Activated T-helper 17 cell treated with anti-CD3 and anti-CD28 coated beads, Interleukin-2, amount 50 U/mL, for 72 hours (primary cell): ENCODE results near the gene KATNB1. TPM values are rescaled to one million over a fixed set of nuclear protein-coding genes. Genes with fewer than 3 reads are reported as not detected.

Experiments used
- ATAC-seq: fragments of 150-1000 bp; cut with Tn5 transposase; replicated peaks from 2 replicates; pipeline ENCODE4 v1.10.0; 2021; ENCODE audit warnings: mild to moderate bottlenecking, moderate library complexity
- H3K27ac Mint-ChIP-seq: one replicate; pipeline ENCODE4 v1.8.0; 2022; ENCODE audit warnings: mixed read lengths
- H3K27me3 Mint-ChIP-seq: one replicate; pipeline ENCODE4 v1.8.0; 2022; ENCODE audit warnings: mixed read lengths
- H3K36me3 Mint-ChIP-seq: one replicate; pipeline ENCODE4 v1.8.0; 2022; ENCODE audit warnings: low read depth, mild to moderate bottlenecking, mixed read lengths
- H3K4me1 Mint-ChIP-seq: one replicate; pipeline ENCODE4 v1.8.0; 2022; ENCODE audit warnings: mixed read lengths
- H3K4me3 Mint-ChIP-seq: one replicate; pipeline ENCODE4 v1.8.0; 2022; ENCODE audit warnings: mild to moderate bottlenecking, mixed read lengths
- H3K9me3 Mint-ChIP-seq: one replicate; pipeline ENCODE4 v1.8.0; 2022; ENCODE audit warnings: mixed read lengths
- total RNA-seq, 2 donors: library from RNA; stranded (reverse); gene quantifications; one replicate each; pipeline ENCODE4 v1.2.3, GENCODE V29; 2022

KATNB1 gene
- total RNA-seq, 2 donors from 2014 or later = 20.0 to 37.5 TPM

DNA sequence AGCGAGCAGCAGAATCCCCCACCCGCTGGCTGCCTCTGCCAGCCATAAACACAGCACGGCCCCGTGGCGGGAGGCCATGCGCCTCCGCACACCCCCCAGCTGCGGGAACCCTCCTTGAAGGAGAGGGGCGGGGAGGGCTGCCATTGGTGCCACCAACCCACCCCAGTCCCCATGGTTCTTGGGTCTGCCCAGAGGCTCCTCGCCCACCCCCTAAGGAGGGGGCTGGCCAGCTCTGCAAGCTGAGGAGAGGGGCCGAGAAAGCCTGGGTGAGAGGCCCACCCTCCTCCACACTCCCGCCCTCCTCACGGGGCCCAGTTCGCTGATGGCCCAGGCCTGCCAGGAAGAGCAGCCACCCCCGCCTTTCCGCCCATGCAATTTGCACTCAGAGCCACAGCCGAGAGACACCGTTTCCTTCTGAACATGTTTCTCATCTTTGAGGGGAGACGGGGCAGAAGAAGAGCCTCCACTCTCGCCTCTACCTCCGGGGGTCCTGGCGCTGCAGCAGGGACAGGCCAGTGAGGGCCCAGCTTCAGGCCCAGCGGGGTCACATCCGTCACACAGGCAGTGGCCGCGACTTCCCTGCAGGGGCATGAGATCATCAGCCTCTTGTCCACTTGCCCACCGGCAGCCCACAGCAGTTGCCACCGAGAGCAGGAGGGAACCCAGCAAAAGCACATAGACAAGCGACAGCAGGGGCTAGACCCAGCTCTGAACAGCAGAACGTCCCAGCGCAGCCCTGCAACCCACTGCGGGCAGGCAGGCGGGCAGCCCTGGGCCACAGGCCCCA, 23.0 kb downstream of the KATNB1 start:
- ATAC-seq = no peak
- Mint-ChIP-seq H3K27ac (no peak overlapping the region), H3K4me1 (peaks cover 4% of the 10 kb centered on the region), H3K4me3 (no peak overlapping the region), H3K27me3 (no peaks in the 10 kb centered on the region), H3K9me3 (no peaks in the 10 kb centered on the region), H3K36me3 (no peaks in the 10 kb centered on the region)

DNA sequence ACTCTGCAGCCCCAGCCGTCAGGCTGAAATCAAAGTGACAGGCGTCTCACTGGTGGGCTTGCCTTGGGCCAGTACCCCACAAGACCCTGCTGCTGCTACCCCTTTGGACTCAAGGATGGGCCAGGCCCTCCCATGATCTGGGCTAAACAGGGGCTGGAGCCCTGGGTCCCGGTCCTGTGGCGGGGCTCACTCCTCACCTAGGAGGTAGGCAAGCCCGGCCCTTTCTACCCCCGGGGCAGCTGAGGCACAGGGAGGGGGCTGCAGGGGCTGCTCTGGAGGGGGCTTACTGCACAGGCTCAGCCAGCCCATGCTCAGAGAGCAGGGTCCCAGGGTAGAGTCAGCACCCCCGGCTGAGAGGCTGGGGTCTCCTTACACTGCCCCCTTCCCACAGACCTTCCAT, 23.6 kb downstream of the KATNB1 start:
- Mint-ChIP-seq H3K36me3 (no peaks in the 10 kb centered on the region), H3K4me3 (no peak overlapping the region), H3K27ac (no peak overlapping the region), H3K9me3 (no peaks in the 10 kb centered on the region), H3K4me1 (peaks cover 4% of the 10 kb centered on the region), H3K27me3 (no peaks in the 10 kb centered on the region)
- ATAC-seq = no peak

DNA sequence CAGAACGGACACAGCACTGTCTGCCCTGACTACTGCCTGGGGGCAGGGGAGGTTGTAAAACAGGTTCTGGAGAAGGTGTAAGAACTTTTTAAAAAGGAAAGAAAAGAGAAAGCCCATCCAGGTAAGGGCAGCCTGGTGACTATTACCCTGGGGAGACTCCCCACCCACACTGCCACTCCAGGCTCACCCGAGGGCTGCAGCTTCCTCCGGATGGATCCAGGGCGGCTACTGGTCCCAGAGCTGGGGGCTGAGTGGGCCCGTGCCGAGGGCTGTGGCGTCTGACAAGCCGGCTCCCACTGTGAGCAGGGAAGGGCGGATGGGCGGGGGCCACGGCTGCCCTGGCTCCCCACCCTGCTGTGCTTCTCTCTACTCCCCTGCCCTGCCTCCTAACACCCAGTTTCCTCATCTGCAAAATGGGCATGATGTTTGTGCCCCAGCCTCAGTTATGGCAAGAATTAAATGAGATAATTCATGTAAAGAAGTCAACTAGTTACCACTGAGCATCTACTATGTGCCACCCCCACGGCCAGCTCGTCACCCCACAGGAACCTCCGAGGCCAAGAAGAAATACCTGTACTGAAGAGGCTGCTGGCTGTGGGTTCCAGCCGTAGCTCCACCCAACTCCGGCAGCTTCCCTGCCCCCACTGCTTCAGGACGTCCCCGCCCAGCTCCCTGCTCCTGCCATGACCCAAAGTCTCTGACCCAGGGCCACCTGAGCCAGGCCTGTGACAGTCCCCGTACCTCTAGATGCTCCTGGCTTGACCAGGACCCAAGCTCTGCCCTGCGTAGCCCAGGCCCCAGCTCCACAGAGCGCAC, 24.2 kb downstream of the KATNB1 start:
- Mint-ChIP-seq H3K4me3 (no peak overlapping the region), H3K9me3 (no peaks in the 10 kb centered on the region), H3K4me1 (peaks cover 4% of the 10 kb centered on the region), H3K27ac (no peak overlapping the region), H3K27me3 (no peaks in the 10 kb centered on the region), H3K36me3 (no peaks in the 10 kb centered on the region)
- ATAC-seq = peak; percentile 28

DNA sequence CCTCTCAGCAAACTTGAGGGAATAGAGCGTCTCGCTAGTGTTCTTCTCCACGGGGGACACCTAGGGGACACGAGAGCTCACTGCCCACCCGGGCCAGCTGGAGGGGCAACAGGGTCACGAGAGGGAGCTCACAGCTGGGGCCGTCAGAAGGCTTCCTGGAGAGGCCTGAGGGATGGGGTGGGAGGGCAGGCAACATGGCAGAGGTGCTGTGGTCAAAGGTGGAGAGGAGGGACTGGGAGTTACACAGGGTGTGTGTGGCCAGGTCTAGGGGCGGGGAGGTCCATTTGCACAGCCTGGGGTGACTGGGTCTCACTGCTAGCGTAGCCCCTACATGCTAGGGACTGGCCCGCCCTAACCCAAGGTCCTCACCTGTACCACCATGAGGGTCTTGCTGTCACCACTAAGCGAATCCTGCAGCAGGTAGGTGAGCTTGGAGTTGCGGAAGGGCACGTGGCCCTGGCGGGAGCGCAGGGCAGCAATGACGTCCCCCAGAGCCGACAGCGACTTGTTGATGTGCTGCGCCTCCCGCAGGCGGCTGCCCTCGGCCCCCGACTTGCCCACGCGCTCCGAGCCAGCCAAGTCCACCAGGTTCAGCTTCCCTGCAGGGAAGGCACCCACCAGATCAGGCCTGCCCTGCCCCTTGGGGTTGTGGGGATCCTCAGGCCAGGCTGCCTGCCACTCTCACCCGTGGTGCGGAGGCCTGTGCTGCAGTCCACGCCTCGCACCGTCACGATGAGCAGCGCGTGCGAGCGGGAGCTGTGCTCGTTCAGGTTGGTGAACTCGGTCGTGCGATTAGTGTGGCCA, 25.0 kb downstream of the KATNB1 start:
- Mint-ChIP-seq H3K36me3 (no peaks in the 10 kb centered on the region), H3K4me3 (no peak overlapping the region), H3K27ac (no peak overlapping the region), H3K4me1 (peaks cover 4% of the 10 kb centered on the region), H3K9me3 (no peaks in the 10 kb centered on the region), H3K27me3 (no peaks in the 10 kb centered on the region)
- no peak for ATAC-seq

DNA sequence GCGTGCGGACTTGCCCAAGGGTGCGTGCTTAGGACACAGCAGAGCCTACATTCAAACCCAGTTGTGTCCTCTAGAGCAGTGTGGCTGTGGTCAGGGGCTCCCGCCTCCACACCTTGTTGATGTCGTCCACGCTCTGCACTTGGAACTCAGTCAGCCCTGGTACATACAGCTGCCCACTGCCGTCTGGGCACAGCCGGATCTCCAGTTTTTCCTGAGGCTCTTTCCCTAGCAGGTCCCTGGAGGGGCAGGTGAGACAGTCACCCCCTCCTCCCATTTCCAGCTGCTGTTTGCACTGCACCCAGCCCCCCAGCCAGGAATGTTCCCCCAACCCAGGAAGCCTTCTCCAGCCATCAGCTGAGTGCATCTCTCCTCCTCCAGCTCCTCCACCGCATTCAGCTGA, 25.7 kb downstream of the KATNB1 start:
- Mint-ChIP-seq H3K36me3 (no peaks in the 10 kb centered on the region), H3K4me3 (no peak overlapping the region), H3K4me1 (peaks cover 4% of the 10 kb centered on the region), H3K27ac (no peak overlapping the region), H3K9me3 (no peaks in the 10 kb centered on the region), H3K27me3 (no peaks in the 10 kb centered on the region)
- no peak for ATAC-seq

DNA sequence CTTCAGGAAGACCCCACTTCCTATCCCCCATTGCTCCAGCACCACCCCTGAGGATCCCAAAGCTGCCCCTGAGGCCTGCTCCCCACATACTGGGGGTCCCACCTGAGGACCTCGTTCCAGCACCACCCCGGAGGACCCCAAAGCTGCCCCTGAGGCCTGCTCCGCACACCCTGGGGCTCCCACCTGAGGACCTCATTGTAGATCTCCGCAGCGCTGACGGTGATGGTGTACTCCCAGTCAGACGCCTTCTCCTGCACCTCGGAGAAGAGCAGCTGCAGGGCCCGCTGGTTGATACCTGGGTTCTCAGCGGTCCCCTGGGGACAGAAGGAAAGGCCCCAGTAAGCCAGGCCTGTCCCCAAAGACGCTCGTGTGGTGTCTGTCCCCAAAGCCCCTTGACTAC, 26.4 kb downstream of the KATNB1 start:
- Mint-ChIP-seq H3K4me1 (peaks cover 4% of the 10 kb centered on the region), H3K36me3 (no peaks in the 10 kb centered on the region), H3K4me3 (no peak overlapping the region), H3K27ac (no peak overlapping the region), H3K27me3 (no peaks in the 10 kb centered on the region), H3K9me3 (no peaks in the 10 kb centered on the region)
- ATAC-seq = no peak

DNA sequence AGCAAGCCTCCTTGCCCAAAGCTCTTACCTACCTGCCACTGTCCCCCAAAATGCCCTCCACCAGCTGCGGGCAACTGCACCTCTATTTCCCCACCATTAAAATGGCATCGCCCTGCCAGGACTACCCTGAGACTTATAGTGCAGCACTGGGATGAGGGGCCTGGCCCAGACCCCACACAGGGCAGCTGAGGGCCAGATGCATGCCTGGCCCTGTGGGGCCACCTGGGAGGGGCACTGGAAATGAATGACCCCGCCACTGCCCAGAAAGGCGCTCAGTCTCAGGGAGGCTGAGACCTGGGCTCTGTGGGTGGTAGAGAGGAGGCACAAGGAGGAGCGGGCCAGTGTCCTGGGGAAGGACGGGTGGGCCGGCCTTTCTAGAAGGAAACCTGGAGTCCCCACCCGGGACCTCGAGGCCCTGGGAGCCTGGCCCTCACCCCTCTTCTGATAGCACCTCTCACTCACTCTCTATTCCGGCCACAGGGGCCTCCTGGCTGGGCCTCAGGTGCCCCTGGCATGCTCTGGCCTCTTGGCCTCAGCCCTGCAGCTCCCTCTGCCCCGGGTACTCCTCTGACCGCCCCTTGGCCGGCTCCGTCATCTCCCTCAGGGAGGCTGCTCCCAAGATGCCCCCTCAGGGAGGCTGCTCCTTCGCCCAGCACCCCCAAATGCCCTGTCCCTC, 26.9 kb downstream of the KATNB1 start:
- peak overlapping the region; percentile 13 for H3K27ac Mint-ChIP-seq
- no peaks in the 10 kb centered on the region for H3K9me3 Mint-ChIP-seq
- no peak for ATAC-seq
- H3K27me3 Mint-ChIP-seq = no peaks in the 10 kb centered on the region
- H3K36me3 Mint-ChIP-seq = no peaks in the 10 kb centered on the region
- H3K4me3 Mint-ChIP-seq = no peak overlapping the region
- peaks cover 4% of the 10 kb centered on the region for H3K4me1 Mint-ChIP-seq

DNA sequence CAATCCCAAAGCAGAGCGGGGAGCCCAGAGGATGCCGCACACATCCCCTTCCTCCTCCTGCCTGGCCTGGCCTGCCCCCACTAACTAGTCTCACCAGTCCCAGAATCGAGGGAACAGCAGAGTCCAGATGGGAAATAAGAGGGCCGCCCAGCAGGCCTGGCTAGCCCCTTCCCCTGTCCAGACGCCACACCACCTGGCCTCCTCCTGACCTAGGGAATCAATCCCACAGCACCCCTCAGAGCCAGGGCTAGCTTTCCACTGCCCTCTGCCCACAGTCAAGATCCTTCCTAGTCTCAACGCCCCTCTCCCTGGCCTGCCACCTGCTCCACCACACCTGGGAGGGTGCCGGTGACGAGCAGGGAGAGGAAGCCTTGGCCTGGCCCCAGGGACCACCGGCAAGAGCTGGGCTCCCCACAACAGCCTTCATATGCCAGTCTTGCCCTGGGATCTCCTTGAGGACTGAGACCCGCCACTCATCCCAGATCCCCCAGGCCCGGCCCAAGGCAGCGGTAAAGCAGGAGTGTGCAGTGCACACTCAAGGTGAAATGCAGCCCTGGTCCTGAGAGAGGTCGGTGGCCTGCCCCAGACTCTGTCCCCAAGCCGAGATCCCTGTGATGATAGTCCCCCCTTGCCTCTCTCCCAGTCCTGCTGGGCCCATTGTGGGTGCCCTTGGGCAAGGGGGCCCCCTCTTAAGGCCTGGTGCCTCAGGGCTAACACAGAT, 27.9 kb downstream of the KATNB1 start:
- H3K9me3 Mint-ChIP-seq = no peaks in the 10 kb centered on the region

DNA sequence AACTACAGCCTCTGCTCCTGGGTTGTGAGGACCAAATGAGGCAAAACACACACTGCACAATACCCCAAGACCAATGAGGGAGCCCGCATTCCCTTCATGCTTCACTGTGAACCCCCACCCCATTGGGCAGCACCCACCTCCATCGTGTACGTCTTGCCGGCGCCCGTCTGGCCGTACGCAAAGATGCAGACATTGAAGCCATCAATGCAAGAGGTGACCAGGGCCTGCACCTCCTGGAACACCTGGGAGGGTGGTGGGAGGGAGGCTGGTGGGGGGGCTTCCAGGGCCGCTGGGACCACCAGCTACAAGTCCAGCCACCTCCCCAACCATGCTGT, 28.4 kb downstream of the KATNB1 start:
- H3K36me3 Mint-ChIP-seq = no peaks in the 10 kb centered on the region
- ATAC-seq = no peak
- no peak overlapping the region for H3K4me3 Mint-ChIP-seq
- no peaks in the 10 kb centered on the region for H3K27me3 Mint-ChIP-seq
- H3K27ac Mint-ChIP-seq = no peak overlapping the region
- H3K9me3 Mint-ChIP-seq = no peaks in the 10 kb centered on the region
- peaks cover 4% of the 10 kb centered on the region for H3K4me1 Mint-ChIP-seq

More for the DNA sequence above, 27.9 kb downstream of the KATNB1 start:
- ATAC-seq = no peak
- H3K27me3 Mint-ChIP-seq = no peaks in the 10 kb centered on the region
- peaks cover 4% of the 10 kb centered on the region for H3K4me1 Mint-ChIP-seq
- no peak overlapping the region for H3K4me3 Mint-ChIP-seq
- peak overlapping the region; percentile 13 for H3K27ac Mint-ChIP-seq
- H3K36me3 Mint-ChIP-seq = no peaks in the 10 kb centered on the region

DNA sequence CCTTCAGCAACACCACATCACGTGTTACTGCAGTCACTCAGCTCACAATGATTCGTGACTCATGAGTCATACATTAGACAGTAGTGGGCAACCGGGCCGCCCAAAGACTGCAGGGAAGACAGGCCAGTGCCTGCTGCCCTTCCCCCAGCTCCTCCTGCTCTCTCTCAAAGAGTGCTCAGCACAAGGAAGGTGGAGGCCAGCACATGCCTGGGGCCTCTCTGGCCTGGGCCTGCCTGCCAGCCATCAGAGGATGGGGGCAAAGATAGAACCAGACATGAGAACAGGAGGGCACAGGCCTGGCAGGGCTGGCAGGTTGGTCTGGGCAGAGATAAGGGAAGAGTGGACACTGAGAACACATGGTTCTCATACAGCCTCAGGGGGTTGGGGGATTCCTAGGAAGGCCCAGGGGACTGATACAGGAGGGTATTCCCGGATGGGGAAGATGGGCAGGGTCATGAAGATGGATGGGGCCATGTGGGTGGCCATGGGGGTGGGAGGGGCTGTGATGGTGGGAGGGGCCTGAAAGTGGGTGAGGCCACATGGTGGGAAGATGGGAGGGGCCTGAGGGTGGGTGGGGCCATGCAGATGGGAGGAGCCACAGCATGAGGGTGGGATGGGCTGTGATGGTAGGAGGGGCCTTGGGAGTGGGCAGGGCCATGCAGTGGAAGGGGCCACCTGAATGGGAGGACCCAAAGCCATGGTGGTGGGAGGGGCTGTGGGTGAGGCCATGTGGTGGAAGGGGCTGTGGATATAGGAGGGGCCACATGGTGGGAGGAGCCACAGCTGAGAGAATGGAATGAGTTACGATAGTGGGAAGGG, 29.0 kb downstream of the KATNB1 start:
- Mint-ChIP-seq H3K9me3 (no peaks in the 10 kb centered on the region), H3K4me1 (peaks cover 4% of the 10 kb centered on the region), H3K4me3 (no peak overlapping the region), H3K27me3 (no peaks in the 10 kb centered on the region), H3K36me3 (no peaks in the 10 kb centered on the region), H3K27ac (no peak overlapping the region)
- peak; percentile 46 for ATAC-seq

DNA sequence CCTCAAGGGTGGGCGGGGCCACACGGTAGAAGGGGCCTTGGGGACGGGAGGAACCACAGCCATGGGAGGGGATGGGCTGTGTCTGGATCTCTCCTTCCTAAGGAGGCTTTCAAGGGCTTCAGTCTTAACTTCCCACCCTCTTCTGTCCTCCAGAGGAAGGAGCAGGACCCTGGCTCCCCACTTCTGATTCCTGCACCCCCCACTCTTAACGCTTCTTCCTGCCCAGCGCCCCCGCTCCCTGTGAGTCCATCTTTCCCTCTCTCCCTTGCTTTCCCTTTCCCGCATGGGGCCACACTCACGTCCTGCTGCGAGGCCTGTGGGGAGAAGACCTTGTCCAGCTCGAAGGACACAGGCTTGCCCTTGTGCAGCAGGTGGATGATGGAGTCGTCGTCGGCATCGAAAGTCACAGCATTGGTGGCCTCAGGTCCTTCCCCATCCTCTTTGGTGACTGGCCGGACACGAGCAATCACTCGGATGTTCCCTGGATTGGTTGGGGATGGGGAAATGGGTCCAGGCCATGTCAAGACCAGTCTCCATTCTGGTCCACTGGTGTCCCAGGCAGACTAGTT, 29.7 kb downstream of the KATNB1 start:
- H3K27ac Mint-ChIP-seq = no peak overlapping the region
- no peaks in the 10 kb centered on the region for H3K36me3 Mint-ChIP-seq
- H3K4me3 Mint-ChIP-seq = no peak overlapping the region
- no peaks in the 10 kb centered on the region for H3K9me3 Mint-ChIP-seq
- no peaks in the 10 kb centered on the region for H3K27me3 Mint-ChIP-seq
- no peak for ATAC-seq
- no peaks in the 10 kb centered on the region for H3K4me1 Mint-ChIP-seq

DNA sequence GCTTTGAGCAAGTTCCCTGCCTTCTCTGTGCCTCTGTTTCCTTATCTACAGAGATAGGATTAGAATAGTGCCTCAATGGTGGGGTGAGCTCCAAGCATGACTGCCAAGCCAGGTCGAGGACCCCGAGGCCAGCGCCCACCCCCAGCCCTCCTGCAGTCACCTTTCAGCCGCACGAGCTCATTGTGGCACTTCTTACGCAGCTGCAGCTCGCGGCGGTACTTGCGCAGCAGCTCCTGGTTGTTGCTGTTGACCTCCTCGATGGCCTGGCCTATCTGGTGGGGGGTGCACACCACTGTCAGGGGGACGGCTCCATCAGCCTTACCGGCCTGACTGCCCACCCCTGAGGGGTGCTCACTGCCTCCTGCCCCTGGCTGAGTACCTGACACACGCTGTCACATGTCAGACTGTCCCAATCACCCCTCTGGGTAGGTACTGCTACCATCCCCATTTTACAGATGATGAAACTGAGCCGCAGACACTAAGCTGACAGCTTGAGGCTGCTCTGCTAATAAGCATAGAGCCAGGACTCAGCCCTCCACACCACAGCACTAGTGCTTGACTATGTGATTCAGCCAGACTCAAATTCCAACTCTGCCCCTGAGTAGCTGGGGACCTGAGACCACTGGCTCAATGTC, 31.3 kb downstream of the KATNB1 start:
- no peak overlapping the region for H3K27ac Mint-ChIP-seq
- H3K4me3 Mint-ChIP-seq = no peak overlapping the region
- H3K27me3 Mint-ChIP-seq = no peaks in the 10 kb centered on the region
- no peaks in the 10 kb centered on the region for H3K9me3 Mint-ChIP-seq
- no peaks in the 10 kb centered on the region for H3K36me3 Mint-ChIP-seq
- no peaks in the 10 kb centered on the region for H3K4me1 Mint-ChIP-seq
- ATAC-seq = no peak
